A549 treated with Hydrocortisone at 1 μM for 4 hours (cell line): ENCODE results near the gene DNASE2B. TPM values are rescaled to one million over a fixed set of nuclear protein-coding genes. Genes with fewer than 3 reads are reported as not detected.

Experiments used
- total RNA-seq: library from RNA; stranded (reverse); fragments of 200-300 nt; extraction: Qiagen RNA extraction; gene quantifications from 5 replicates; pipeline ENCODE4 v1.2.3, GENCODE V29; 2022

Gene DNASE2B
- not detected in 5 replicates for total RNA-seq

GRCh38 chr1:84398175-84399155 lies at the start of gene DNASE2B:
DNASE2B (plus strand) TSS chr1:84398484; CDS start chr1:84398565, 81 bp downstream.

Other genes starting within 250 kb of the DNASE2B start
- gene SAMD13, start 96.8 kb upstream of the DNASE2B start, total RNA-seq = 0.25 to 0.91 TPM (median 0.54 TPM) in 5 replicates
- 26.9 to 35.2 TPM (median 32.6 TPM) in 5 replicates for gene RPF1, start 80.8 kb downstream of the DNASE2B start, total RNA-seq
- gene SPATA1, start 107.9 kb downstream of the DNASE2B start, total RNA-seq = 0.63 to 1.6 TPM (median 1.5 TPM) in 5 replicates
- gene GNG5, start 108.1 kb downstream of the DNASE2B start, total RNA-seq = 161 to 201 TPM (median 196 TPM) in 5 replicates
- 5.2 to 7.0 TPM (median 5.8 TPM) in 5 replicates for gene CTBS, start 176.0 kb downstream of the DNASE2B start, total RNA-seq